H1 (cell line): Measurements from ENCODE around the gene ZNF423. TPM values are rescaled to one million over a fixed set of nuclear protein-coding genes. Genes with fewer than 3 reads are reported as not detected.

ENCODE experiments used
- CTCF ChIA-PET: fragments of 300-600 bp; sonication (Branson Sonifier 250); formaldehyde crosslinking; loops from one replicate; lab custom pipeline; 2021; ENCODE audit not compliant: partially characterized antibody; lab: Charles Lee
- POLR2A ChIA-PET: fragments of 300-600 bp; sonication (Branson Sonifier 250); formaldehyde crosslinking; loops from one replicate; lab custom pipeline; 2021; ENCODE audit warnings: inconsistent platforms; ENCODE audit not compliant: partially characterized antibody; lab: Charles Lee
- DNase-seq, 2 experiments: peaks; one replicate each; pipeline versions ENCODE4 v3.0.0 to v3.0.0-alpha.2; 2010 to 2022; ENCODE audit warnings: low spot score in 2 of 2, low read depth in 1 of 2, mixed read lengths in 1 of 2
- FAIRE-seq: peaks from 2 replicates; lab custom pipeline; 2011; peaks lifted over from hg19 to GRCh38; lab: Jason Lieb, UNC
- H2AFZ ChIP-seq: 2 replicates; pipeline ENCODE4 v1.8.1; 2012; ENCODE audit warnings: low read length, inconsistent platforms
- H2AK5ac ChIP-seq: 2 replicates; pipeline ENCODE4 v1.6.1; 2013; ENCODE audit warnings: low read depth, low read length
- H2BK120ac ChIP-seq: replicated peaks from 2 replicates; pipeline ENCODE3; 2013; ENCODE audit warnings: low read depth, low read length, inconsistent platforms
- H2BK12ac ChIP-seq: 2 replicates; pipeline ENCODE4 v1.6.1; 2013; ENCODE audit warnings: low read depth, low read length
- H2BK15ac ChIP-seq: 2 replicates; pipeline ENCODE4 v1.6.1; 2013; ENCODE audit warnings: low read length
- H2BK20ac ChIP-seq: 2 replicates; pipeline ENCODE4 v1.6.1; 2013; ENCODE audit warnings: low read length
- H2BK5ac ChIP-seq: 2 replicates; pipeline ENCODE4 v1.6.1; 2013; ENCODE audit warnings: low read depth, low read length
- H3K14ac ChIP-seq: 2 replicates; pipeline ENCODE4 v1.6.1; 2013; ENCODE audit warnings: inconsistent platforms; ENCODE audit not compliant: insufficient read length
- H3K18ac ChIP-seq: 2 replicates; pipeline ENCODE4 v1.6.1; 2013; ENCODE audit warnings: low read length; ENCODE audit errors: extremely low read depth
- H3K23ac ChIP-seq: 2 replicates; pipeline ENCODE4 v1.6.1; 2013; ENCODE audit warnings: inconsistent platforms; ENCODE audit not compliant: insufficient read length
- H3K23me2 ChIP-seq: 2 replicates; pipeline ENCODE4 v1.6.1; 2013; ENCODE audit warnings: low read depth, low read length
- H3K27ac ChIP-seq: 2 replicates; pipeline ENCODE4 v1.6.1; 2011; ENCODE audit warnings: low read depth, low read length, inconsistent platforms
- H3K27me3 ChIP-seq, 4 experiments: replicated peaks in 1 of 4; 1 replicate in 1 of 4; 2 replicates in 3 of 4; pipeline versions ENCODE4 v1.6.1 to v1.8.1; 2011 to 2013; ENCODE audit warnings: low read length in 3 of 4, mild to moderate bottlenecking in 3 of 4, inconsistent platforms in 2 of 4, mixed read lengths in 2 of 4, moderate library complexity in 1 of 4; ENCODE audit not compliant: control insufficient read depth in 3 of 4, insufficient read depth in 3 of 4; ENCODE audit errors: extremely low read depth in 1 of 4
- H3K36me3 ChIP-seq, 4 experiments: 2 replicates each; pipeline versions ENCODE4 v1.6.1 to v1.8.1; 2011 to 2013; ENCODE audit warnings: mild to moderate bottlenecking in 4 of 4, low read length in 3 of 4, moderate library complexity in 2 of 4, control low read depth in 1 of 4, inconsistent platforms in 1 of 4; ENCODE audit not compliant: insufficient read depth in 4 of 4, control insufficient read depth in 2 of 4
- H3K4ac ChIP-seq: replicated peaks from 2 replicates; pipeline ENCODE3; 2013; ENCODE audit warnings: low read length, low read depth, mixed read lengths, inconsistent platforms; ENCODE audit not compliant: insufficient read length
- H3K4me1 ChIP-seq, 4 experiments: replicated peaks in 1 of 4; 1 replicate in 1 of 4; 2 replicates in 3 of 4; pipeline versions ENCODE4 v1.6.1 to v1.8.1; 2011 to 2013; ENCODE audit warnings: low read length in 3 of 4, inconsistent platforms in 2 of 4, mixed read lengths in 1 of 4; ENCODE audit not compliant: insufficient read depth in 4 of 4, control insufficient read depth in 3 of 4
- H3K4me2 ChIP-seq, 2 experiments: 2 replicates each; pipeline versions ENCODE4 v1.6.1 to v1.8.1; 2011 to 2013; ENCODE audit warnings: low read depth in 2 of 2, low read length in 2 of 2, control low read depth in 1 of 2, inconsistent platforms in 1 of 2, mild to moderate bottlenecking in 1 of 2; ENCODE audit not compliant: insufficient read depth in 1 of 2
- H3K4me3 ChIP-seq, 4 experiments: fragments of 200-600, 300-600 bp in 1 of 4; sonication (generic), shearing (Covaris generic), sonication (Bioruptor Twin) in 1 of 4; 2 replicates each; pipeline versions ENCODE4 v1.5.1 to v1.8.1; 2011 to 2016; ENCODE audit warnings: low read length in 4 of 4, low read depth in 3 of 4, control low read depth in 2 of 4, inconsistent platforms in 2 of 4, mild to moderate bottlenecking in 2 of 4, mixed read lengths in 1 of 4, moderate library complexity in 1 of 4; ENCODE audit not compliant: insufficient read depth in 2 of 4; ENCODE audit errors: extremely low read depth in 1 of 4
- H3K56ac ChIP-seq: replicated peaks from 2 replicates; pipeline ENCODE3; 2013; ENCODE audit warnings: low read depth, mild to moderate bottlenecking, mixed read lengths, low read length, inconsistent platforms; ENCODE audit not compliant: insufficient read length
- H3K79me1 ChIP-seq: 2 replicates; pipeline ENCODE4 v1.6.1; 2013; ENCODE audit warnings: low read depth, low read length, control low read depth
- H3K79me2 ChIP-seq, 2 experiments: 2 replicates each; pipeline versions ENCODE4 v1.6.1 to v1.8.1; 2012 to 2013; ENCODE audit warnings: low read length in 2 of 2, mild to moderate bottlenecking in 2 of 2, inconsistent platforms in 1 of 2; ENCODE audit not compliant: insufficient read depth in 2 of 2, control insufficient read depth in 1 of 2
- H3K9ac ChIP-seq, 4 experiments: replicated peaks in 1 of 4; 1 replicate in 1 of 4; 2 replicates in 3 of 4; pipeline versions ENCODE4 v1.6.1 to v1.8.1; 2011 to 2013; ENCODE audit warnings: low read depth in 3 of 4, low read length in 3 of 4, control low read depth in 2 of 4, mild to moderate bottlenecking in 2 of 4, moderate library complexity in 2 of 4, inconsistent platforms in 1 of 4; ENCODE audit errors: extremely low read depth in 1 of 4
- H3K9me3 ChIP-seq, 2 experiments: 2 replicates each; pipeline versions ENCODE4 v1.6.1 to v1.8.1; 2012 to 2013; ENCODE audit warnings: mild to moderate bottlenecking in 2 of 2, moderate library complexity in 2 of 2, control low read depth in 1 of 2, inconsistent platforms in 1 of 2, low read depth in 1 of 2, low read length in 1 of 2, mixed read lengths in 1 of 2; ENCODE audit not compliant: insufficient read depth in 2 of 2
- H4K20me1 ChIP-seq, 2 experiments: replicated peaks in 1 of 2; 2 replicates each; pipeline versions ENCODE3 to v1.8.1; 2011 to 2013; ENCODE audit warnings: inconsistent platforms in 2 of 2, low read length in 2 of 2, mild to moderate bottlenecking in 1 of 2; ENCODE audit not compliant: insufficient read depth in 2 of 2, control insufficient read depth in 1 of 2
- H4K5ac ChIP-seq: 2 replicates; pipeline ENCODE4 v1.6.1; 2013; ENCODE audit warnings: low read length, low read depth, mixed read lengths, inconsistent platforms; ENCODE audit not compliant: insufficient read length
- H4K8ac ChIP-seq: 2 replicates; pipeline ENCODE4 v1.8.0; 2013; ENCODE audit warnings: mild to moderate bottlenecking, moderate library complexity, low read length, inconsistent platforms; ENCODE audit not compliant: insufficient read depth; ENCODE audit errors: extremely low read depth
- H4K91ac ChIP-seq: replicated peaks from 2 replicates; pipeline ENCODE3; 2013; ENCODE audit warnings: low read length, mixed read lengths, inconsistent platforms; ENCODE audit not compliant: insufficient read length
- HDAC2 ChIP-seq, 2 experiments: fragments of 300-600 bp in 1 of 2; sonication (generic) in 1 of 2; IDR thresholded peaks; 2 replicates each; pipeline ENCODE4 v1.6.1; 2011 to 2012; ENCODE audit warnings: low read depth in 2 of 2, low read length in 2 of 2, mild to moderate bottlenecking in 2 of 2, moderate library complexity in 2 of 2, borderline replicate concordance in 1 of 2, inconsistent platforms in 1 of 2
- JUND ChIP-seq: IDR thresholded peaks from 2 replicates; pipeline ENCODE4 v1.6.1; 2011; ENCODE audit warnings: mild to moderate bottlenecking, improper control_type of control experiment, low read length
- KDM5A ChIP-seq: fragments of 200-600 bp; IDR thresholded peaks from 2 replicates; pipeline ENCODE4 v1.7.1; 2012; ENCODE audit warnings: mild to moderate bottlenecking, low read length, inconsistent platforms, mixed read lengths
- PHF8 ChIP-seq: fragments of 200-600 bp; sonication (generic); conservative IDR thresholded peaks from 2 replicates; pipeline ENCODE4 v1.7.1; 2012; ENCODE audit warnings: low read depth, mild to moderate bottlenecking, inconsistent platforms, low read length, moderate library complexity
- POLR2A ChIP-seq, 2 experiments: IDR thresholded peaks; 1 replicate in 1 of 2; 2 replicates in 1 of 2; pipeline ENCODE4 v1.6.1; 2011; ENCODE audit warnings: low read depth in 2 of 2, low read length in 2 of 2, mild to moderate bottlenecking in 2 of 2; ENCODE audit errors: control extremely low read depth in 1 of 2
- RXRA ChIP-seq: IDR thresholded peaks from 2 replicates; pipeline ENCODE4 v1.6.1; 2011; ENCODE audit warnings: low read depth, mild to moderate bottlenecking, low read length, moderate library complexity; ENCODE audit not compliant: insufficient read depth
- SIN3A ChIP-seq, 2 experiments: IDR thresholded peaks in 1 of 2; conservative IDR thresholded peaks in 1 of 2; 2 replicates each; pipeline ENCODE4 v1.6.1; 2011 to 2012; ENCODE audit warnings: low read length in 2 of 2, improper control_type of control experiment in 1 of 2, low read depth in 1 of 2, mild to moderate bottlenecking in 1 of 2
- SIRT6 ChIP-seq: IDR thresholded peaks from one replicate; pipeline ENCODE4 v1.7.1; 2012; ENCODE audit warnings: low read length, inconsistent platforms
- SRF ChIP-seq: IDR thresholded peaks from 2 replicates; pipeline ENCODE4 v1.6.1; 2011; ENCODE audit warnings: mild to moderate bottlenecking, low read depth, low read length, moderate library complexity
- TBP ChIP-seq: IDR thresholded peaks from 2 replicates; pipeline ENCODE4 v1.6.1; 2011; ENCODE audit warnings: low read depth, low read length, improper control_type of control experiment
- WGBS, 2 experiments: shearing (Covaris generic) in 1 of 2; methylation state at CpG; one replicate each; pipeline versions ENCODE4 v1.1.6 to v1.1.7; 2013 to 2015; ENCODE audit warnings: low lambda C conversion rate in 2 of 2, mixed read lengths in 2 of 2, inconsistent platforms in 1 of 2, low coverage in 1 of 2, missing lambda C conversion rate in 1 of 2; ENCODE audit not compliant: insufficient replicate concordance in 2 of 2, insufficient coverage in 1 of 2, insufficient read length in 1 of 2; ENCODE audit errors: extremely low coverage in 1 of 2, missing lambda C conversion rate in 1 of 2; 5-methylcytosine and 5-hydroxymethylcytosine counted together
- polyA plus RNA-seq, 7 experiments: library from polyadenylated mRNA; depleted of rRNA in 3 of 7; stranded (reverse) in 5 of 7; unstranded in 2 of 7; fragments of >200 nt in 5 of 7; fragments of 200-250 nt in 2 of 7; gene quantifications; 1 replicate in 5 of 7; 2 replicates in 1 of 7; 4 replicates in 1 of 7; pipeline versions ENCODE4 v1.2.1 to v1.2.3, GENCODE V29; 2011 to 2013; ENCODE audit warnings: missing spikeins in 2 of 7, mixed read lengths in 2 of 7
- total RNA-seq: library from RNA; stranded (reverse); fragmentation: NEBNext Ultra II Directional; extraction: Animal tissue kit (Norgen Biotek cat#: 25700); gene quantifications from 2 replicates; pipeline ENCODE4 v1.2.1, GENCODE V29; 2021
- TF ChIP-seq, protein P1 (sequence below), 3 experiments: IDR thresholded peaks; 1 replicate in 2 of 3; 2 replicates in 1 of 3; pipeline versions ENCODE4 v1.5.1 to v1.6.1; 2011; ENCODE audit warnings: low read length in 3 of 3, mild to moderate bottlenecking in 3 of 3, inconsistent platforms in 2 of 3, low read depth in 1 of 3, moderate library complexity in 1 of 3; ENCODE audit not compliant: insufficient read depth in 1 of 3; ENCODE audit errors: control extremely low read depth in 1 of 3

The ZNF423 gene
- total and polyA plus RNA-seq, 2 of the 8 experiments (the other 6 are each of a cell fraction or from before 2014, with no cell fraction given) = 38.2 to 52.3 TPM

DNA sequence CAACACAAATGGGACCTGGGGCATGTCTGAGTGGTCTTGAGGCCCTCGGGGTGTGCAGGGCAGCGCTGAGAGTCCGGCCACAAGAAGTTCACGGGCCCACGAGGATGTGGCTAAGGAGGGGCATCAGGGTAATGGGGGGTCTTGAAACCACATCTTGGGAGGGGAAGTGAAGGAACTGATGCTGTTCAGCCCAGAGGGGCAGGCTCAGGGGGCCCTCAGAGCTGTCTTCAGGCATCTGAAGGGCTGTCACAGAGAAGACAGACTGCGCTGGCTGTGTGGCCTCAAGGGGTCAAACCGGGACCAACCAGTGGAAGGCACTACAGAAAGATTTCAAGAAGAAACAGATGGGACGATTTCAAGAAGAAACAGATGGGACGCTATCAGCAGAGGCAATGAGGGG lies 45.1 kb downstream of the ZNF423 start:
- H3K4me3 ChIP-seq = no peak overlapping the region
- H3K4ac ChIP-seq = no peak overlapping the region
- DNase-seq = no peak
- H2AK5ac ChIP-seq = no peak overlapping the region
- no peak overlapping the region for H2BK5ac ChIP-seq
- H3K9me3 ChIP-seq = no peaks in the 10 kb centered on the region
- H3K56ac ChIP-seq = no peak overlapping the region
- H4K20me1 ChIP-seq = peaks cover 2 to 7% of the 10 kb centered on the region in 2 experiments
- peaks cover 3 to 18% (median 9%) of the 10 kb centered on the region in 4 experiments for H3K4me1 ChIP-seq
- no peak overlapping the region for H3K18ac ChIP-seq
- no peak for TF ChIP-seq SRF
- TF ChIP-seq KDM5A = no peak
- TF ChIP-seq HDAC2 (IDR thresholded peaks at IDR 0.05; ENCODE audit: borderline replicate concordance in 1 of 2, low read depth in 2 of 2, low read length in 2 of 2) = no peak
- no peak for TF ChIP-seq POLR2A (IDR thresholded peaks at IDR 0.05; ENCODE audit: control extremely low read depth in 1 of 2, low read depth in 2 of 2, low read length in 2 of 2)
- no peak for TF ChIP-seq TBP
- no peak for TF ChIP-seq SIRT6
- no peak for TF ChIP-seq SIN3A (conservative IDR thresholded peaks at IDR 0.05 in 1 of 2, IDR thresholded peaks at IDR 0.05 in 1 of 2; ENCODE audit: low read depth in 1 of 2, low read length in 2 of 2)
- TF ChIP-seq RXRA = no peak
- TF ChIP-seq JUND = no peak
- TF ChIP-seq, protein P1, sequence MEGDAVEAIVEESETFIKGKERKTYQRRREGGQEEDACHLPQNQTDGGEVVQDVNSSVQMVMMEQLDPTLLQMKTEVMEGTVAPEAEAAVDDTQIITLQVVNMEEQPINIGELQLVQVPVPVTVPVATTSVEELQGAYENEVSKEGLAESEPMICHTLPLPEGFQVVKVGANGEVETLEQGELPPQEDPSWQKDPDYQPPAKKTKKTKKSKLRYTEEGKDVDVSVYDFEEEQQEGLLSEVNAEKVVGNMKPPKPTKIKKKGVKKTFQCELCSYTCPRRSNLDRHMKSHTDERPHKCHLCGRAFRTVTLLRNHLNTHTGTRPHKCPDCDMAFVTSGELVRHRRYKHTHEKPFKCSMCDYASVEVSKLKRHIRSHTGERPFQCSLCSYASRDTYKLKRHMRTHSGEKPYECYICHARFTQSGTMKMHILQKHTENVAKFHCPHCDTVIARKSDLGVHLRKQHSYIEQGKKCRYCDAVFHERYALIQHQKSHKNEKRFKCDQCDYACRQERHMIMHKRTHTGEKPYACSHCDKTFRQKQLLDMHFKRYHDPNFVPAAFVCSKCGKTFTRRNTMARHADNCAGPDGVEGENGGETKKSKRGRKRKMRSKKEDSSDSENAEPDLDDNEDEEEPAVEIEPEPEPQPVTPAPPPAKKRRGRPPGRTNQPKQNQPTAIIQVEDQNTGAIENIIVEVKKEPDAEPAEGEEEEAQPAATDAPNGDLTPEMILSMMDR (IDR thresholded peaks at IDR 0.05; ENCODE audit: control extremely low read depth in 1 of 3, insufficient read depth in 1 of 3, low read depth in 1 of 3, low read length in 3 of 3) = no peak
- TF ChIP-seq PHF8 = no peak
- H4K91ac ChIP-seq = no peak overlapping the region
- H3K27ac ChIP-seq = no peak overlapping the region
- no peaks in the 10 kb centered on the region for H3K36me3 ChIP-seq
- 86% methylated on average over 9 of the region's 9 CpGs; no CpG with 5 or more reads in 1 of the 2 experiments for WGBS, 2 experiments
- H3K14ac ChIP-seq = no peak overlapping the region
- no peaks in the 10 kb centered on the region for H3K23me2 ChIP-seq
- no peak for FAIRE-seq
- no peak overlapping the region for H4K5ac ChIP-seq
- no peak overlapping the region for H2BK15ac ChIP-seq
- peaks cover 0 to 58% of the 10 kb centered on the region in 2 experiments; a peak in 2 of 4 replicates for H3K79me2 ChIP-seq
- H3K4me2 ChIP-seq = no peak overlapping the region
- ChIA-PET POLR2A (interaction anchor here (1.8 to 2.0 kb wide), 2 partner anchors 10 kb away, joined by 4 to 5 read pairs; no protein-coding TSS in a partner anchor), CTCF (interaction anchor here (1.0 to 1.8 kb wide), 5 partner anchors 11 to 202 kb away, joined by 3 to 5 read pairs (median 3); no protein-coding TSS in a partner anchor)
- H3K27me3 ChIP-seq = no peaks in the 10 kb centered on the region
- no peak overlapping the region for H3K9ac ChIP-seq
- no peak overlapping the region for H2AFZ ChIP-seq
- no peak overlapping the region for H4K8ac ChIP-seq
- H2BK20ac ChIP-seq = no peak overlapping the region
- no peak overlapping the region for H2BK120ac ChIP-seq
- H2BK12ac ChIP-seq = no peak overlapping the region
- H3K79me1 ChIP-seq = peaks cover 7% of the 10 kb centered on the region
- no peak overlapping the region for H3K23ac ChIP-seq
